ENCODE data around the gene C16orf96. TPM values are rescaled to one million over a fixed set of nuclear protein-coding genes. Genes with fewer than 3 reads are reported as not detected.

The C16orf96 gene
- total and polyA plus RNA-seq, 2 experiments from 2014 or later, result 0.37 to 2.2 TPM

DNA sequence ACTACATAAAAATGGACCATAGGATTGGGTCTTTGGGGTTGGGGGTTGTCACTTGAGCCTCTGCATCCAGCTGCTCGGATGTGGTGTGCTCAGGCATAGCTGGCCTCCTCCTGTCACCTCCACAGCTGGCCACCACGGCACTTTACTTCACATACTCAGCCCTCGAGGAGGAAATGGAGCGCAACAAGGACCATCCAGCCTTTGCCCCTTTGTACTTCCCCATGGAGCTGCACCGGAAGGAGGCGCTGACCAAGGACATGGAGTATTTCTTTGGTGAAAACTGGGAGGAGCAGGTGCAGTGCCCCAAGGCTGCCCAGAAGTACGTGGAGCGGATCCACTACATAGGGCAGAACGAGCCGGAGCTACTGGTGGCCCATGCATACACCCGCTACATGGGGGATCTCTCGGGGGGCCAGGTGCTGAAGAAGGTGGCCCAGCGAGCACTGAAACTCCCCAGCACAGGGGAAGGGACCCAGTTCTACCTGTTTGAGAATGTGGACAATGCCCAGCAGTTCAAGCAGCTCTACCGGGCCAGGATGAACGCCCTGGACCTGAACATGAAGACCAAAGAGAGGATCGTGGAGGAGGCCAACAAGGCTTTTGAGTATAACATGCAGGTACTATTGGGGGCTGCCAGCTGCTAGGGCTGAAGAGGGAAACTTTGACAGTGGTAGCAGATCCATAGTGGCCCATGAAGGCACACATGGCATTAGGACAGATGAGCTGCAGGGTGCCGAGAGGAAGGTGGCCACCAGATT is 48.4 kb upstream of the C16orf96 start:
- no peaks in the 10 kb centered on the region; the same call in 1 of the 2 replicates for H3K79me2 ChIP-seq (replicated peaks; ENCODE audit: insufficient read depth)
- no peak for DNase-seq (ENCODE audit: low spot score)
- H3K27ac Mint-ChIP-seq, result no peak overlapping the region
- TF ChIP-seq, protein P1, sequence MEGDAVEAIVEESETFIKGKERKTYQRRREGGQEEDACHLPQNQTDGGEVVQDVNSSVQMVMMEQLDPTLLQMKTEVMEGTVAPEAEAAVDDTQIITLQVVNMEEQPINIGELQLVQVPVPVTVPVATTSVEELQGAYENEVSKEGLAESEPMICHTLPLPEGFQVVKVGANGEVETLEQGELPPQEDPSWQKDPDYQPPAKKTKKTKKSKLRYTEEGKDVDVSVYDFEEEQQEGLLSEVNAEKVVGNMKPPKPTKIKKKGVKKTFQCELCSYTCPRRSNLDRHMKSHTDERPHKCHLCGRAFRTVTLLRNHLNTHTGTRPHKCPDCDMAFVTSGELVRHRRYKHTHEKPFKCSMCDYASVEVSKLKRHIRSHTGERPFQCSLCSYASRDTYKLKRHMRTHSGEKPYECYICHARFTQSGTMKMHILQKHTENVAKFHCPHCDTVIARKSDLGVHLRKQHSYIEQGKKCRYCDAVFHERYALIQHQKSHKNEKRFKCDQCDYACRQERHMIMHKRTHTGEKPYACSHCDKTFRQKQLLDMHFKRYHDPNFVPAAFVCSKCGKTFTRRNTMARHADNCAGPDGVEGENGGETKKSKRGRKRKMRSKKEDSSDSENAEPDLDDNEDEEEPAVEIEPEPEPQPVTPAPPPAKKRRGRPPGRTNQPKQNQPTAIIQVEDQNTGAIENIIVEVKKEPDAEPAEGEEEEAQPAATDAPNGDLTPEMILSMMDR (conservative IDR thresholded peaks at IDR 0.05; ENCODE audit: low read depth in 2 of 2), result no peak; a peak in 1 of 4 replicates
- no peak for TF ChIP-seq EZH2phosphoT487 (IDR thresholded peaks at IDR 0.05; ENCODE audit: unreplicated experiment)
- TF ChIP-seq, protein P2, sequence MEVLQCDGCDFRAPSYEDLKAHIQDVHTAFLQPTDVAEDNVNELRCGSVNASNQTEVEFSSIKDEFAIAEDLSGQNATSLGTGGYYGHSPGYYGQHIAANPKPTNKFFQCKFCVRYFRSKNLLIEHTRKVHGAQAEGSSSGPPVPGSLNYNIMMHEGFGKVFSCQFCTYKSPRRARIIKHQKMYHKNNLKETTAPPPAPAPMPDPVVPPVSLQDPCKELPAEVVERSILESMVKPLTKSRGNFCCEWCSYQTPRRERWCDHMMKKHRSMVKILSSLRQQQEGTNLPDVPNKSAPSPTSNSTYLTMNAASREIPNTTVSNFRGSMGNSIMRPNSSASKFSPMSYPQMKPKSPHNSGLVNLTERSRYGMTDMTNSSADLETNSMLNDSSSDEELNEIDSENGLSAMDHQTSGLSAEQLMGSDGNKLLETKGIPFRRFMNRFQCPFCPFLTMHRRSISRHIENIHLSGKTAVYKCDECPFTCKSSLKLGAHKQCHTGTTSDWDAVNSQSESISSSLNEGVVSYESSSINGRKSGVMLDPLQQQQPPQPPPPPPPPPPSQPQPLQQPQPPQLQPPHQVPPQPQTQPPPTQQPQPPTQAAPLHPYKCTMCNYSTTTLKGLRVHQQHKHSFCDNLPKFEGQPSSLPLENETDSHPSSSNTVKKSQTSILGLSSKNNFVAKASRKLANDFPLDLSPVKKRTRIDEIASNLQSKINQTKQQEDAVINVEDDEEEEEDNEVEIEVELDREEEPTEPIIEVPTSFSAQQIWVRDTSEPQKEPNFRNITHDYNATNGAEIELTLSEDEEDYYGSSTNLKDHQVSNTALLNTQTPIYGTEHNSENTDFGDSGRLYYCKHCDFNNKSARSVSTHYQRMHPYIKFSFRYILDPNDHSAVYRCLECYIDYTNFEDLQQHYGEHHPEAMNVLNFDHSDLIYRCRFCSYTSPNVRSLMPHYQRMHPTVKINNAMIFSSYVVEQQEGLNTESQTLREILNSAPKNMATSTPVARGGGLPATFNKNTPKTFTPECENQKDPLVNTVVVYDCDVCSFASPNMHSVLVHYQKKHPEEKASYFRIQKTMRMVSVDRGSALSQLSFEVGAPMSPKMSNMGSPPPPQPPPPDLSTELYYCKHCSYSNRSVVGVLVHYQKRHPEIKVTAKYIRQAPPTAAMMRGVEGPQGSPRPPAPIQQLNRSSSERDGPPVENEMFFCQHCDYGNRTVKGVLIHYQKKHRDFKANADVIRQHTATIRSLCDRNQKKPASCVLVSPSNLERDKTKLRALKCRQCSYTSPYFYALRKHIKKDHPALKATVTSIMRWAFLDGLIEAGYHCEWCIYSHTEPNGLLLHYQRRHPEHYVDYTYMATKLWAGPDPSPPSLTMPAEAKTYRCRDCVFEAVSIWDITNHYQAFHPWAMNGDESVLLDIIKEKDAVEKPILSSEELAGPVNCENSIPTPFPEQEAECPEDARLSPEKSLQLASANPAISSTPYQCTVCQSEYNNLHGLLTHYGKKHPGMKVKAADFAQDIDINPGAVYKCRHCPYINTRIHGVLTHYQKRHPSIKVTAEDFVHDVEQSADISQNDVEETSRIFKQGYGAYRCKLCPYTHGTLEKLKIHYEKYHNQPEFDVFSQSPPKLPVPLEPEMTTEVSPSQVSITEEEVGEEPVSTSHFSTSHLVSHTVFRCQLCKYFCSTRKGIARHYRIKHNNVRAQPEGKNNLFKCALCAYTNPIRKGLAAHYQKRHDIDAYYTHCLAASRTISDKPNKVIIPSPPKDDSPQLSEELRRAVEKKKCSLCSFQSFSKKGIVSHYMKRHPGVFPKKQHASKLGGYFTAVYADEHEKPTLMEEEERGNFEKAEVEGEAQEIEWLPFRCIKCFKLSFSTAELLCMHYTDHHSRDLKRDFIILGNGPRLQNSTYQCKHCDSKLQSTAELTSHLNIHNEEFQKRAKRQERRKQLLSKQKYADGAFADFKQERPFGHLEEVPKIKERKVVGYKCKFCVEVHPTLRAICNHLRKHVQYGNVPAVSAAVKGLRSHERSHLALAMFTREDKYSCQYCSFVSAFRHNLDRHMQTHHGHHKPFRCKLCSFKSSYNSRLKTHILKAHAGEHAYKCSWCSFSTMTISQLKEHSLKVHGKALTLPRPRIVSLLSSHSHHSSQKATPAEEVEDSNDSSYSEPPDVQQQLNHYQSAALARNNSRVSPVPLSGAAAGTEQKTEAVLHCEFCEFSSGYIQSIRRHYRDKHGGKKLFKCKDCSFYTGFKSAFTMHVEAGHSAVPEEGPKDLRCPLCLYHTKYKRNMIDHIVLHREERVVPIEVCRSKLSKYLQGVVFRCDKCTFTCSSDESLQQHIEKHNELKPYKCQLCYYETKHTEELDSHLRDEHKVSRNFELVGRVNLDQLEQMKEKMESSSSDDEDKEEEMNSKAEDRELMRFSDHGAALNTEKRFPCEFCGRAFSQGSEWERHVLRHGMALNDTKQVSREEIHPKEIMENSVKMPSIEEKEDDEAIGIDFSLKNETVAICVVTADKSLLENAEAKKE (CRISPR knock-in tag; IDR thresholded peaks at IDR 0.05), result no peak
- TF ChIP-seq STAT1 (IDR thresholded peaks at IDR 0.05; ENCODE audit: unreplicated experiment), result no peak
- TF ChIP-seq ZNF114 (CRISPR knock-in tag; IDR thresholded peaks at IDR 0.05), result no peak
- no peak for TF ChIP-seq EZH2 (IDR thresholded peaks at IDR 0.05; ENCODE audit: low read depth, unreplicated experiment)
- TF ChIP-seq JUNB (IDR thresholded peaks at IDR 0.05; ENCODE audit: unreplicated experiment), result no peak
- H2AFZ ChIP-seq, result no peak overlapping the region
- H4K20me1 ChIP-seq (replicated peaks; ENCODE audit: insufficient read depth), result no peaks in the 10 kb centered on the region; the same call in 1 of the 2 replicates
- no peak for ATAC-seq
- 0 out of 2 replicates have a peak, but pooled peaks cover 3% of the 10 kb centered on the region for H3K4me1 ChIP-seq (ENCODE audit: insufficient read depth)
- peaks cover 9% of the 10 kb centered on the region for H3K4me1 Mint-ChIP-seq
- H3K36me3 Mint-ChIP-seq (ENCODE audit: low read depth), result peaks cover 39% of the 10 kb centered on the region
- no peaks in the 10 kb centered on the region for H3K9me3 Mint-ChIP-seq
- H3K27ac ChIP-seq (ENCODE audit: low read depth), result no peak overlapping the region
- no peaks in the 10 kb centered on the region for H3K36me3 ChIP-seq (ENCODE audit: insufficient read depth)
- no peak overlapping the region for H3K4me3 ChIP-seq
- H3K27me3 ChIP-seq (ENCODE audit: insufficient read depth), result no peaks in the 10 kb centered on the region
- no peak overlapping the region for H3K4me3 Mint-ChIP-seq
- 0 out of 2 replicates have a peak, but pooled peaks cover 7% of the 10 kb centered on the region for H3F3A ChIP-seq (replicated peaks; ENCODE audit: low read depth)
- no peak overlapping the region for H3K4me2 ChIP-seq
- H3K9me2 ChIP-seq (ENCODE audit: insufficient read depth), result no peaks in the 10 kb centered on the region
- peaks cover 16% of the 10 kb centered on the region for H3K27me3 Mint-ChIP-seq (ENCODE audit: insufficient read depth, low read depth, poor library complexity)

All from GM23338 (cell line).